GM12878 (cell line): ENCODE results near the gene RNF149. TPM values are rescaled to one million over a fixed set of nuclear protein-coding genes. Genes with fewer than 3 reads are reported as not detected.

ENCODE experiments used
- ATAC-seq: fragments of 200-7000 bp; cut with Tn5 transposase; 3 replicates; pipeline ENCODE4 v1.9.1; 2020; ENCODE audit warnings: mild to moderate bottlenecking, moderate library complexity
- BruUV-seq: library from RNA; stranded (reverse); fragments of 400-500 nt; replicated peaks from 2 replicates; lab custom pipeline; 2021; lab: Mats Ljungman, UMichigan
- CTCF ChIA-PET: fragments of 300-600 bp; sonication (Branson Sonifier 250); formaldehyde crosslinking; extraction: SDS; loops from one replicate; lab custom pipeline; 2021; ENCODE audit warnings: inconsistent platforms; lab: Yijun Ruan, JAX
- POLR2A ChIA-PET: fragments of 350-600 bp; formaldehyde crosslinking; extraction: SDS; loops from one replicate; lab custom pipeline; 2021; ENCODE audit warnings: inconsistent platforms; lab: Charles Lee
- RAD21 ChIA-PET: fragments of 300-600 bp; sonication (Branson Sonifier 250); formaldehyde crosslinking; loops from one replicate; lab custom pipeline; 2023; ENCODE audit warnings: antibody characterized with exemption; ENCODE audit not compliant: unreplicated experiment; lab: Charles Lee
- SMC1A ChIA-PET: fragments of 300-600 bp; sonication (Branson Sonifier 250); formaldehyde crosslinking; loops from one replicate; lab custom pipeline; 2023; ENCODE audit not compliant: unreplicated experiment, uncharacterized antibody; lab: Charles Lee
- DNase-seq: peaks from one replicate; pipeline ENCODE4 v3.0.0-alpha.2; 2011; ENCODE audit warnings: low read depth, low spot score
- FAIRE-seq: peaks from 3 replicates; lab custom pipeline; 2011; peaks lifted over from hg19 to GRCh38; lab: Jason Lieb, UNC
- H2AFZ ChIP-seq: 2 replicates; pipeline ENCODE4 v1.6.0; 2011; ENCODE audit warnings: low read depth, low read length, control low read depth; ENCODE audit not compliant: control insufficient read depth
- H3K27ac ChIP-seq: 2 replicates; pipeline ENCODE4 v1.5.1; 2011; ENCODE audit warnings: control low read depth; ENCODE audit not compliant: control insufficient read depth, insufficient read depth
- H3K27me3 ChIP-seq, 2 experiments: replicated peaks in 1 of 2; 2 replicates each; pipeline versions ENCODE4 v1.6.0 to v1.6.1; 2011; ENCODE audit warnings: low read length in 1 of 2; ENCODE audit not compliant: control insufficient read depth in 2 of 2, insufficient read depth in 2 of 2
- H3K36me3 ChIP-seq, 2 experiments: 2 replicates each; pipeline ENCODE4 v1.5.1; 2011; ENCODE audit warnings: low read length in 1 of 2; ENCODE audit not compliant: control insufficient read depth in 2 of 2, insufficient read depth in 2 of 2
- H3K4me1 ChIP-seq: 2 replicates; pipeline ENCODE4 v1.6.1; 2011; ENCODE audit warnings: mild to moderate bottlenecking, low read length, moderate library complexity, mixed read lengths; ENCODE audit not compliant: control insufficient read depth, insufficient read depth
- H3K4me2 ChIP-seq: 2 replicates; pipeline ENCODE4 v1.6.0; 2011; ENCODE audit warnings: control low read depth; ENCODE audit not compliant: control insufficient read depth, insufficient read depth
- H3K4me3 ChIP-seq: fragments of 200-600 bp; sonication (generic); 2 replicates; pipeline ENCODE4 v1.5.1; 2016
- H3K79me2 ChIP-seq: 2 replicates; pipeline ENCODE4 v1.6.0; 2011; ENCODE audit warnings: low read length; ENCODE audit not compliant: control insufficient read depth, insufficient read depth
- H3K9ac ChIP-seq: 2 replicates; pipeline ENCODE4 v1.8.0; 2011; ENCODE audit warnings: low read length, control low read depth, mixed read lengths; ENCODE audit not compliant: control insufficient read depth, insufficient read depth
- H3K9me3 ChIP-seq: replicated peaks from 3 replicates; pipeline ENCODE4 v1.5.1; 2011; ENCODE audit warnings: mild to moderate bottlenecking, low read length; ENCODE audit not compliant: control insufficient read depth, insufficient read depth
- H4K20me1 ChIP-seq: 2 replicates; pipeline ENCODE4 v1.6.0; 2011; ENCODE audit not compliant: control insufficient read depth, insufficient read depth
- BACH1 ChIP-seq: fragments of 450-650 bp; IDR thresholded peaks from 2 replicates; pipeline ENCODE4 v1.6.1; 2017; ENCODE audit warnings: mild to moderate bottlenecking, borderline replicate concordance
- HDAC6 ChIP-seq: fragments of 200-600 bp; sonication (generic); IDR thresholded peaks from one replicate; pipeline ENCODE4 v1.8.0; 2017; ENCODE audit warnings: antibody characterized with exemption; ENCODE audit not compliant: unreplicated experiment
- MTA3 ChIP-seq: IDR thresholded peaks from 2 replicates; pipeline ENCODE4 v1.6.1; 2012; ENCODE audit warnings: low read length, inconsistent platforms, borderline replicate concordance
- SMARCA5 ChIP-seq: fragments of 450-650 bp; IDR thresholded peaks from 2 replicates; pipeline ENCODE4 v1.6.1; 2017; ENCODE audit warnings: mild to moderate bottlenecking
- STAT3 ChIP-seq: IDR thresholded peaks from 2 replicates; pipeline ENCODE4 v1.6.1; 2011; ENCODE audit warnings: low read depth, low read length, improper control_type of control experiment
- TARDBP ChIP-seq: IDR thresholded peaks from 2 replicates; pipeline ENCODE4 v1.6.1; 2016; ENCODE audit warnings: borderline replicate concordance
- TCF7 ChIP-seq: IDR thresholded peaks from 2 replicates; pipeline ENCODE4 v1.6.1; 2014; ENCODE audit warnings: antibody characterized with exemption, borderline replicate concordance
- ZNF217 ChIP-seq: fragments of 450-650 bp; IDR thresholded peaks from 2 replicates; pipeline ENCODE4 v1.6.1; 2017; ENCODE audit warnings: antibody characterized with exemption, mild to moderate bottlenecking
- WGBS: methylation state at CpG from one replicate; pipeline ENCODE4 v1.1.6; 2016; ENCODE audit warnings: low lambda C conversion rate; ENCODE audit not compliant: insufficient replicate concordance, insufficient coverage; ENCODE audit errors: missing lambda C conversion rate; 5-methylcytosine and 5-hydroxymethylcytosine counted together
- in situ Hi-C: fragments of 300-500 bp; cut with MboI; formaldehyde crosslinking; loops from 9 replicates; pipeline ENCODE4 v1.14.3; 2018; ENCODE audit warnings: mixed read lengths
- intact Hi-C: fragments of 100-400 bp; cut with micrococcal nuclease; formaldehyde crosslinking; loops from one replicate; pipeline ENCODE4 v1.14.2; 2022; ENCODE audit not compliant: unreplicated experiment
- polyA plus RNA-seq, 11 experiments: library from polyadenylated mRNA; depleted of rRNA in 4 of 11; unstranded in 6 of 11; stranded (reverse) in 5 of 11; fragments of >200 nt; fragmentation: Nextera tagmentation in 4 of 11; fragmentation: Illumina TruSeq in 1 of 11; extraction: Ambion mirVana in 4 of 11; extraction: Trizol in 1 of 11; gene quantifications; 1 replicate in 1 of 11; 2 replicates in 10 of 11; pipeline versions ENCODE4 v1.2.1 to v1.2.3, GENCODE V29; 2011 to 2016; ENCODE audit warnings: inconsistent platforms in 2 of 11, missing spikeins in 2 of 11, low read depth in 1 of 11
- total RNA-seq, 4 experiments: library from RNA; depleted of rRNA in 3 of 4; stranded (reverse); fragments of >200 nt in 3 of 4; fragmentation: Illumina TruSeq in 1 of 4; extraction: Trizol in 1 of 4; gene quantifications; 2 replicates each; pipeline versions ENCODE4 v1.2.1 to v1.2.3, GENCODE V29; 2013 to 2021
- TF ChIP-seq, protein P1 (sequence below): fragments of 450-650 bp; conservative IDR thresholded peaks from 2 replicates; pipeline ENCODE4 v1.6.1; 2017; ENCODE audit warnings: mild to moderate bottlenecking, moderate library complexity

RNF149 gene
- total and polyA plus RNA-seq, 10 of the 15 experiments (the other 5 are each of a cell fraction or from before 2014, with no cell fraction given): 5.2 to 38.4 (median 16.3) TPM

- ChIA-PET POLR2A (no interaction called here), CTCF (interaction anchor here (1.0 kb wide), 1 partner anchor 10 kb away, joined by 4 read pairs; no protein-coding TSS in a partner anchor), SMC1A (no interaction called here), RAD21 (no interaction called here)
- WGBS: 13% methylated on average over 2 of the region's 2 CpGs
- in situ Hi-C loops: no loop called here
- Histone ChIP-seq H3K4me3 (no peak overlapping the region), H3K36me3 (no peaks in the 10 kb centered on the region), H3K4me1 (no peaks in the 10 kb centered on the region), H3K79me2 (no peaks in the 10 kb centered on the region), H3K9me3 (no peaks in the 10 kb centered on the region), H3K27ac (no peak overlapping the region), H3K9ac (no peak overlapping the region), H3K4me2 (no peak overlapping the region), H3K27me3 (peaks cover 0 to 3% of the 10 kb centered on the region in 2 experiments; a peak in 2 of 4 replicates), H2AFZ (no peak overlapping the region), H4K20me1 (no peaks in the 10 kb centered on the region)
- no peak for FAIRE-seq
- intact Hi-C loops: no loop called here
- TF ChIP-seq MTA3 (no peak), TARDBP (no peak), ZNF217 (no peak), TCF7 (no peak), SMARCA5 (no peak), BACH1 (no peak), HDAC6 (no peak), STAT3 (no peak)
- TF ChIP-seq, protein P1, sequence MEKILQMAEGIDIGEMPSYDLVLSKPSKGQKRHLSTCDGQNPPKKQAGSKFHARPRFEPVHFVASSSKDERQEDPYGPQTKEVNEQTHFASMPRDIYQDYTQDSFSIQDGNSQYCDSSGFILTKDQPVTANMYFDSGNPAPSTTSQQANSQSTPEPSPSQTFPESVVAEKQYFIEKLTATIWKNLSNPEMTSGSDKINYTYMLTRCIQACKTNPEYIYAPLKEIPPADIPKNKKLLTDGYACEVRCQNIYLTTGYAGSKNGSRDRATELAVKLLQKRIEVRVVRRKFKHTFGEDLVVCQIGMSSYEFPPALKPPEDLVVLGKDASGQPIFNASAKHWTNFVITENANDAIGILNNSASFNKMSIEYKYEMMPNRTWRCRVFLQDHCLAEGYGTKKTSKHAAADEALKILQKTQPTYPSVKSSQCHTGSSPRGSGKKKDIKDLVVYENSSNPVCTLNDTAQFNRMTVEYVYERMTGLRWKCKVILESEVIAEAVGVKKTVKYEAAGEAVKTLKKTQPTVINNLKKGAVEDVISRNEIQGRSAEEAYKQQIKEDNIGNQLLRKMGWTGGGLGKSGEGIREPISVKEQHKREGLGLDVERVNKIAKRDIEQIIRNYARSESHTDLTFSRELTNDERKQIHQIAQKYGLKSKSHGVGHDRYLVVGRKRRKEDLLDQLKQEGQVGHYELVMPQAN: no peak
- ATAC-seq: no peak
- no TSS peak for BruUV-seq
- no peak for DNase-seq
These were observed 29.4 kb upstream of the RNF149 start for GRCh38 chr2:101337877-101338276.
